ENCODE measurements around the gene TBCEL.
A peak's percentile ranks its signal among the peaks of the same experiment; 100 is the strongest.
"Not testable (repeated sequence)": the region's sequence is repeated elsewhere in the genome, so short reads cannot be mapped to it uniquely, and the experiment has no call there.

The TBCEL gene, protein sequence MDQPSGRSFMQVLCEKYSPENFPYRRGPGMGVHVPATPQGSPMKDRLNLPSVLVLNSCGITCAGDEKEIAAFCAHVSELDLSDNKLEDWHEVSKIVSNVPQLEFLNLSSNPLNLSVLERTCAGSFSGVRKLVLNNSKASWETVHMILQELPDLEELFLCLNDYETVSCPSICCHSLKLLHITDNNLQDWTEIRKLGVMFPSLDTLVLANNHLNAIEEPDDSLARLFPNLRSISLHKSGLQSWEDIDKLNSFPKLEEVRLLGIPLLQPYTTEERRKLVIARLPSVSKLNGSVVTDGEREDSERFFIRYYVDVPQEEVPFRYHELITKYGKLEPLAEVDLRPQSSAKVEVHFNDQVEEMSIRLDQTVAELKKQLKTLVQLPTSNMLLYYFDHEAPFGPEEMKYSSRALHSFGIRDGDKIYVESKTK

GRCh38 chr11:121023848-121024751 lies at the start of gene TBCEL:
Gene TBCEL (plus strand): TSS chr11:121024102. CDS start chr11:121045691, 21,589 bp downstream.
- DNase-seq (ENCODE audit: low spot score): peak; percentile 92

DNA sequence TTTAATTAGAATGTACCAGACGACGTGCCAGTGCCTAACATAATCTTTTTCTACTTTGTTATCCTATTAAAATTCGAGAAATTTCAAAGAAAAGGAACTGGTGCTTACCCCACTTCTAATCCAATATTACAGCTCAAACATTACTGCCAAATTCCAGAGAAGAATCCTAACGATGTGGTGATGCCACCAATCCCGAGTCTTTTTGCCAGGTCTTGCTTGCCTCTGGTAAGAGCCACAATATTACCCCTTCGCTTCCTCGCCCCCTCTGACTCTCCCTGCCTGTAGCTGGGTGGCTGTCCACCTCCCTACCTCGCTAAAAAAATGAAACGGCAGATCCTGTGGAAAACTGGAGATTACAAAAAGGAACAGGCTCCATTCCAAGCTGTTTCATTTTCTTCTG lies 49.4 kb upstream of the TBCEL start:
- DNase-seq (ENCODE audit: low spot score): no peak

- no peak for DNase-seq (ENCODE audit: low spot score)
Measured at GRCh38 chr11:120974965-120975364, 48.9 kb upstream of the TBCEL start.

- DNase-seq (ENCODE audit: low spot score): no peak
Measured at GRCh38 chr11:120977266-120978137, 46.4 kb upstream of the TBCEL start.

GRCh38 chr11:120978701-120979100 lies 45.2 kb upstream of the TBCEL start:
- no peak for DNase-seq (ENCODE audit: low spot score)

DNA sequence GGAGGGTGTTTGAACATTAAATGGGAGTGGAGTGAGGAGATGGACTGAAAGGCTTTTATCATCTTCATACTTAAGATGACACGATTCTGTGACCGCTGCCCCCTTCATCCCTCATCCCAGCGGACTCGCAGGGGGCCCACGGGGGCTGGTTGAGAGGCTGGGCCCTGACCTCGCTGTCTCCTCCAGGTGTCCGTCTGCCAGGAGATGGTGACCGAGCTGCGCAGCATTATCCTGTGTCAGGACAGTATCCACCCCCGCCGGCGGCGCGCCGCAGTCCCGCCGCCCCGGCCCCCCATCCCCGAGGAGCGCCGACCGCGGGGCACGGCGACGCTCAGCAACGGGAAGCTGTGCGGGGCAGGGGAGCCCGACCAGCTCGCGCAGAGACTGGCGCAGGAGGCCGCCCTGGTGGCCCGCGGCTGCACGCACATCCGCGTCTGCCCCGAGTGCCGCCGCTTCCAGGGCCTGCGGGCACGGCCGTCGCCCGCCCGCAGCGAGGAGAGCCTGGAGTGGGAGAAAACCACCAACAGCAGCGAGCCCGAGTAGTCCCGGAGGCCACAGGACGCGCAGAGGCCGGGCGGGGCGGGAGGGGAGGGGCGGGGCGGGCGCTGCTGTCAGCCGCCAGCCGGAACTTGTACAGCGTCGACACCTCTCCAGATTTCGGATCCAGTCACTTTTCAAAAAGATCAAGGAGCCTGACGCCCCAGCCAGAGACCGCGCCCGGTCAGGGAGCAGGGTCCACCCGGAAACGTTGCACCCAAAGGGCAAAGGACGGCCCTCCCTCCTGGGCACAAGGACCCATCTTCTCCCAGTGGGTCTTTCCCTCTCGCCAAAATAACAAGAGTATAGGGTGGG lies 38.0 kb upstream of the TBCEL start:
- no peak for DNase-seq (ENCODE audit: low spot score)

DNA sequence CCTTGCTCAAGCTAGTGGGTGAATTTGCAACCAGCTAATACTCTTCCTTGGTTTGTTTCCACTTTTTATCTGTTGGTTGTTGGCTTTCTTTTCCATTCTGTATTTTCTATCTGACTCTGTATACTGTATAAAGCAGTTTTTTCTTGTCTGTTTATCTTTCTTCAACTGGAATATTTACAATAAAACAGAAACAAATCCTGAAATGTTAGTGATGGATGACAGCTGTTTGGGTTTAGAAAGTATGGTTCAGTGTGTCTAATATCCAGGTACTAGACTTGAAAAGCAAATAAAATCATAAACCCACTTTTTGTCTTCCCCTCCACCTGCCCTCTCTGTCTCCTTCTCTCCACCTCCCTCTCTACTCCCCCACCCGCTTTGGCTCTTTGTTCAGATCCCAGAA lies 35.3 kb upstream of the TBCEL start:
- DNase-seq (ENCODE audit: low spot score): no peak

- no peak for DNase-seq (ENCODE audit: low spot score)
Measured at GRCh38 chr11:120991830-120992686, 31.8 kb upstream of the TBCEL start.

DNA sequence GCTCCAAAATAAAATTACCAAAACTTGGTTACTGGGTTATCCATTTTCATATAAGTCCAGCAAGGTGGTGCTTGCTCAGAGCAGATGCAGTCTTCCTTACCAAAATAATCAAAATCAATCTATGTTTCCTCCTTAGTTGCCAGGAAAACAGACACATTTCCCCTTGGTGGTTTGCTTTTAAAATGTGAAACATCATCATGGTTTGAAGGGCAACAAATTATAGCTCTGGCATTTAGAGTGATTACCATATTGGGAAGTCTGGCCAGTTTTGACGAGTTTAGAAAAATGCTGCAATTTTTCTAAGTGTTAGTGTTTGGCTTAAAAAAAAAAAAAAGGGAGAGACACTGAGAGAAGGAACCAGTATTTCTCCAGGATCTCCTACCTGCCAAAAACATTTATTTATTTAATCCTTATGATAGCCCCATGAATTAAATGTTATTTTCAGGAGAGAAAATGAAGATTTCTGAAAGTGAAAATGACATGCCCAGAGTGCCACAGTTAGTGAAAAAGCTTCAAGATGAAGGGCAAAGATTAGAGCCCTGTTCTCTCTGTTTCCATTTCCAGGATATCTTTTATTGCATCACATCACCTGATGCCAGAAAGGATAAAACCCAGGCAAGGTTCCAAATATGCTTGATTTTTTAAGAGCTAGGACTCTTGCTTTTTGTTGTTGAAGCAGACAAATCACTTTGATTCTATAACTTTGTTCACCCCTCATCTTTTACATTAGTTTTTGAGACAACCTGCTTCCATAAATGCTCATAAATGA lies 29.6 kb upstream of the TBCEL start:
- no peak for DNase-seq (ENCODE audit: low spot score)

- no peak for DNase-seq (ENCODE audit: low spot score)
Measured at GRCh38 chr11:120995184-120995583, 28.7 kb upstream of the TBCEL start.

- DNase-seq (ENCODE audit: low spot score): no peak
Measured at GRCh38 chr11:120996973-120997372, 26.9 kb upstream of the TBCEL start.

DNA sequence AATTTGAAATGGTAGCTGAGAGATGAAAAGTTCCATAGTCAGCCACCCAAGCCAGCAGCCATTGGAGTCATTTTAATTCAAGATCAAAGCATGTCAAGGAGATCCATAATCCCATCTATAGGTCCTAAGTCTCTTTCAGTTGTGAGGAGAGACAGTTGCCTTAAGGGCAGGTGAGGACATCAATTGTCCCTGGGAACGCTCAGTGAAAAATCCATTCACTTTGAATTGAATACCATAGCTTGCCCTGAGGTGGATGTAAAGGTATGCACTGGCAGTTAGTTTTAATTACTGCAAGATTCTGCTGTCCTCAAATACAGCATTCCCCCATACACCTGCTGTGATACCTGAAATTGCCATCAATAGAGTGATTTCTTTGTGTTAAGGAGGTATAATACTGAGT lies 25.3 kb upstream of the TBCEL start:
- no peak for DNase-seq (ENCODE audit: low spot score)

DNA sequence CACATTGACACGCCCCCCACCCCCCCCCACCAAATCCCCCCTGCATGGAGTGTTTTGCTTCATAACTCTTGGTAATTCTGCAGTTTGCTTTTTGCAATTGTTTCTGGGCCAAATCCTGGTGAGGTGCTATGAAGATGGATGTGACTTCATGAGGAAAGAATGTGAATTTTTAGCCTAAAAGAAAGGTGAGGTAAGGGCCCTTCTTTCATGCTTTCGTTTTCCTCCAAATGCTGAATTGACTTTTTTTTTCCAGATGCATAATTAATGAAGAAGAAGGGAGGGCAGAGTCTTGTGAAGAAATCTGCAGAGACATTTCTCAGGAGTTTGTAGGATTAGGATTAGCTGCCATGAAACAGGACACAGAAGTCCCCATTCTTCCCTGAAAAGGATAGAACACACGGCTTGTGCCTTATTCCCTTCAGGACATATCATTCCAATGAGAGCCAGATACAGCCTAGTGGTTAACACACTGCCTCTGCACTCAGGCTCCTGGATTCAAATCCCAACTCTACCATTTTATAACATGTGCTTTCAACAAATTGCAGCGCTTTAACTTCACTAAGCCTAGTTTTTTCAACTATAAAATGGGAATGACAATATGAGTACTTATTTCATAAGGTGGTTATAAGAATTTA lies 19.6 kb upstream of the TBCEL start:
- DNase-seq (ENCODE audit: low spot score): no peak

GRCh38 chr11:121006922-121007321 lies 17.0 kb upstream of the TBCEL start:
- DNase-seq (ENCODE audit: low spot score): no peak

DNA sequence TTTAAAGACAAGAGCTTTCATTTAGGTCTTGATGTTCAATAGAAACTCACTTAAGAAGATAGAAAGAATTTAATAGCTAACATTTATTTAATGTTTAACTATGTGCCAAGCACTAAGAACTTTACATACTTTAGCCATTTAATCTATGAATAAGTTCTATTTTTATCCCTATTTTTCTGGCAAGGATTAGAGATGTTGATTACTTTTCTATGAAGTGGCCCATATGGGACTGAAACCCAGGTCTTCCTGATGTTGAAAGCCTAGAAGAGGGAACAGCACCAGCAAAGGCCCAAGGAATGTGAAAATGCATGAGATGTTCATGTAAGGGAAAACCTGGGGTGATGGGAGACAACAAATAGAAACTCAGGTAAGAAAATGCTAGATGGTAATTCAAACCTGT lies 15.4 kb upstream of the TBCEL start:
- DNase-seq (ENCODE audit: low spot score): no peak

DNA sequence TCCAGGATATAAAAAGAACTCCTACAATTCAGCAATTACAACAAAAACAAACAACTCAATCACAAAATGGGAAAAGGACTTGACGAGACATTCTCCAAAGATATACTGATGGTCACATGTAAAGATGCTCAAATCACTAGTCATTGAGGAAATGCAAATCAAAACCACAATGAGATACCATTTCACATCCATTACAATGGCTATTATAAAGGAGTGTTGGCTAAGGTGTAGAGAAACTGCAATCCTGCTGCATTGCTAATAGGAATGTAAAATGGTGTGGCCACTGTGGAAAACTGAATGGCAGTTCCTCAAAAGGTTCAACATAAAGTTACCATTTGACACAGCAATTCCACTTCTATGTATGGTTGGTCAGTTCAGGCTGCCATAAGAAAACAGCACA lies 11.8 kb upstream of the TBCEL start:
- DNase-seq (ENCODE audit: low spot score): no peak

DNA sequence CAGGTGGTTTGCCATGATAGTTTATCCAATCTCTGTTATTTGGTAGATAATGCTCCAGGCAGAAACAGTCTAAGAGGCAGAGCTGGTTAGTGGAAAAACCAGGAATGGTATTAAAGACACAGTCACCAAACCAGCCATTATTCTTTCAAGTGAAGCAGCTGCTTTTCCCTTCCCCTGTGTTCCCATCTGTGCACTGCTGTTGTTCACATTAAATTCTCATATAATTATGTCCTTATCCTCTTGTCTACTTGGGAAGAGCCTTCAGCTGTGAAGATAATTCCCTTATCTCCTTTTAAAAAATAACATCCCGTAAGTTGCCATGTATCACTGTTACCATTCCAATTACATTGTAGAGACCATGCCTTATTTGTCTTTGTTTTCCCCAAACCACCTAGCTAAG lies 5.2 kb upstream of the TBCEL start:
- DNase-seq (ENCODE audit: low spot score): no peak

GRCh38 chr11:121021718-121022117 lies 2.2 kb upstream of the TBCEL start:
- DNase-seq (ENCODE audit: low spot score): not testable (repeated sequence)

DNA sequence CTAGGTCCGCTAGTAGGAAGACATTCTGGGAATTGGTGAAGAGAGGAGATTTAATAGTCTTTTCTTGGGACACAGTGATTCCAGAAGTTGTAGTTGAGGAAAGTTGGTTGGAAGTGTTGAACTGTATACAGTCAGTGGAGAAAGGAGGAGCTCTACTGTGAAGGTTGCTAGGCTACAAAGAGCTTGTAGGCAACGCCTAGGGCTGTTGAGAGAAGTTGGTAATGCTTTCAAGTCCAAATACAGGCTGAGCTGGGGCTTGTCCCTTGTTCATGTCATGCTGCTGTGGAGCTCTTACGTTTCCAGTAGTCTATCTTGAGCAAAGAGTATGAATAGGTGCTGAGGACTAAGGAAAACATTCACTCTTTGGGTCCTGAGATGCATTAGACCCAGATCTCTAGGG lies 1.1 kb downstream of the TBCEL start:
- no peak for DNase-seq (ENCODE audit: low spot score)

Data from cerebellar cortex (tissue), 1 donor.